IPS-20b (cell line): ENCODE results near the gene DPM1.

Experiments
- H3K27ac ChIP-seq: one replicate; pipeline ENCODE4 v1.5.1; 2013; ENCODE audit warnings: low read length
- H3K27me3 ChIP-seq: 2 replicates; pipeline ENCODE4 v1.6.1; 2013; ENCODE audit warnings: mild to moderate bottlenecking, low read length, inconsistent platforms; ENCODE audit not compliant: insufficient read depth
- H3K36me3 ChIP-seq: 2 replicates; pipeline ENCODE4 v1.6.1; 2013; ENCODE audit warnings: low read depth, mild to moderate bottlenecking, inconsistent platforms, low read length, moderate library complexity; ENCODE audit not compliant: insufficient read depth
- H3K4me1 ChIP-seq: 2 replicates; pipeline ENCODE4 v1.6.1; 2013; ENCODE audit warnings: mild to moderate bottlenecking, control low read depth, inconsistent platforms, low read length, moderate library complexity; ENCODE audit not compliant: insufficient read depth
- H3K4me3 ChIP-seq: 2 replicates; pipeline ENCODE4 v1.5.1; 2013; ENCODE audit warnings: mild to moderate bottlenecking, low read length, inconsistent platforms
- H3K9ac ChIP-seq: 2 replicates; pipeline ENCODE4 v1.6.1; 2013; ENCODE audit warnings: low read depth, mild to moderate bottlenecking, inconsistent platforms, low read length, moderate library complexity
- H3K9me3 ChIP-seq: 2 replicates; pipeline ENCODE4 v1.6.1; 2013; ENCODE audit warnings: mild to moderate bottlenecking, low read depth, low read length, inconsistent platforms; ENCODE audit not compliant: insufficient read depth

DPM1 gene

GRCh38 chr20:50886184-50886790 lies 72.0 kb downstream of the DPM1 start:
- Histone ChIP-seq H3K27me3 (no peaks in the 10 kb centered on the region), H3K27ac (no peak overlapping the region), H3K4me1 (no peaks in the 10 kb centered on the region), H3K9me3 (no peaks in the 10 kb centered on the region), H3K4me3 (no peak overlapping the region), H3K9ac (no peak overlapping the region), H3K36me3 (peaks cover 31% of the 10 kb centered on the region)

- H3K9ac ChIP-seq: no peak overlapping the region
- no peak overlapping the region for H3K4me3 ChIP-seq
- no peak overlapping the region for H3K27ac ChIP-seq
- H3K4me1 ChIP-seq: no peaks in the 10 kb centered on the region
- no peaks in the 10 kb centered on the region for H3K27me3 ChIP-seq
- H3K9me3 ChIP-seq: no peaks in the 10 kb centered on the region
- peaks cover 26% of the 10 kb centered on the region for H3K36me3 ChIP-seq
Observed at GRCh38 chr20:50885781-50886180, 72.6 kb downstream of the DPM1 start.

GRCh38 chr20:50885068-50885467 lies 73.3 kb downstream of the DPM1 start:
- Histone ChIP-seq H3K27me3 (no peaks in the 10 kb centered on the region), H3K4me3 (no peak overlapping the region), H3K36me3 (peaks cover 19% of the 10 kb centered on the region), H3K9me3 (no peaks in the 10 kb centered on the region), H3K9ac (no peak overlapping the region), H3K4me1 (no peaks in the 10 kb centered on the region), H3K27ac (no peak overlapping the region)
